Stimulated activated naive B cell treated with anti-CD40 and anti-IgM and Interleukin-4, amounts not matched to agents 10 μg/mL and 1 μg/mL and 100 μg/mL, for 72 hours (primary cell): ENCODE data around the gene DDX10.

ENCODE experiments used
- ATAC-seq, 2 donors: fragments of 150-1000 bp; cut with Tn5 transposase; replicated peaks; 2 replicates each; pipeline ENCODE4 v1.10.0; 2021; ENCODE audit warnings: moderate library complexity in 1 of 2
- DNase-seq: peaks from one replicate; pipeline ENCODE4 v3.0.0; 2021
- H3K27ac Mint-ChIP-seq: one replicate; pipeline ENCODE4 v1.8.0; 2022; ENCODE audit warnings: mild to moderate bottlenecking, mixed read lengths
- H3K27me3 Mint-ChIP-seq, 2 donors: one replicate each; pipeline ENCODE4 v1.8.0; 2022; ENCODE audit warnings: mixed read lengths in 2 of 2
- H3K36me3 Mint-ChIP-seq, 2 donors: one replicate each; pipeline ENCODE4 v1.8.0; 2022; ENCODE audit warnings: mixed read lengths in 2 of 2, mild to moderate bottlenecking in 1 of 2
- H3K4me1 Mint-ChIP-seq, 2 donors: one replicate each; pipeline ENCODE4 v1.8.0; 2022; ENCODE audit warnings: mixed read lengths in 2 of 2, mild to moderate bottlenecking in 1 of 2
- H3K4me3 Mint-ChIP-seq, 2 donors: one replicate each; pipeline ENCODE4 v1.8.0; 2022; ENCODE audit warnings: mild to moderate bottlenecking in 2 of 2, mixed read lengths in 2 of 2, moderate library complexity in 1 of 2
- H3K9me3 Mint-ChIP-seq, 2 donors: one replicate each; pipeline ENCODE4 v1.8.0; 2022; ENCODE audit warnings: mixed read lengths in 2 of 2, mild to moderate bottlenecking in 1 of 2

Gene DDX10

GRCh38 chr11:108853864-108854263 lies 189.0 kb downstream of the DDX10 start:
- ATAC-seq (peak; percentile 16 to 29), DNase-seq (no peak)
- Mint-ChIP-seq H3K4me3 (peak overlapping the region; percentile 72 to 73), H3K4me1 (peaks cover 17 to 26% of the 10 kb centered on the region in 2 donors), H3K36me3 (peaks cover 18 to 31% of the 10 kb centered on the region in 2 donors), H3K27ac (peak overlapping the region; percentile 93), H3K9me3 (no peaks in the 10 kb centered on the region), H3K27me3 (no peaks in the 10 kb centered on the region)

DNA sequence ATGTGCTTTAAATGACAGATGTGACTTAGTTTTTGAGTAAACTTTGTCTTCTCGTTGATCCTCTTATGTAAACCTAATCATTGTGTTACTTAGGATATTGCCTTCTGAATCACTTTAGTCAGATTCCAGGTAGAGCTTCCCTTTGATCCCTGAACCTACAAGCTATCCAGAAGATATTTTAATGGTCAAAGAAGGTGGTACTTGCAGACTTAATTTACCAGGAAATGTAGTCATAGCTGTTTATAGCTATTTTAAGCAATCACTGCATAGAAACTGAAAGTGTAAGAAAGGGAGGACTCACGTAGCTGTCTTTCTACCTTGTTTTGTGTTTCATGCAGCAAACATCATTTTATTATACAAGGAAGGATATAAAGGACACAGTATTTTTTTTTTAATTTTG lies 189.5 kb downstream of the DDX10 start:
- peaks cover 19 to 30% of the 10 kb centered on the region in 2 donors for H3K36me3 Mint-ChIP-seq
- ATAC-seq (peak; percentile 74 to 77), DNase-seq (no peak)
- peak overlapping the region; percentile 93 for H3K27ac Mint-ChIP-seq
- H3K9me3 Mint-ChIP-seq, result no peaks in the 10 kb centered on the region
- peak overlapping the region; percentile 72 to 73 for H3K4me3 Mint-ChIP-seq
- H3K27me3 Mint-ChIP-seq, result no peaks in the 10 kb centered on the region
- H3K4me1 Mint-ChIP-seq, result peaks cover 17 to 26% of the 10 kb centered on the region in 2 donors

- Mint-ChIP-seq H3K9me3 (no peaks in the 10 kb centered on the region), H3K27me3 (no peaks in the 10 kb centered on the region), H3K4me1 (peaks cover 16 to 25% of the 10 kb centered on the region in 2 donors), H3K4me3 (no peak overlapping the region), H3K27ac (no peak overlapping the region), H3K36me3 (peaks cover 24 to 40% of the 10 kb centered on the region in 2 donors)
- no peak for DNase-seq
- no peak for ATAC-seq
These were observed 192.5 kb downstream of the DDX10 start for GRCh38 chr11:108857382-108857781.

- ATAC-seq, result no peak
- no peak for DNase-seq
- Mint-ChIP-seq H3K4me1 (peaks cover 15% of the 10 kb centered on the region in 2 donors), H3K9me3 (no peaks in the 10 kb centered on the region), H3K27ac (no peak overlapping the region), H3K36me3 (peaks cover 21 to 33% of the 10 kb centered on the region in 2 donors), H3K27me3 (no peaks in the 10 kb centered on the region), H3K4me3 (no peak overlapping the region)
These were observed 193.8 kb downstream of the DDX10 start for GRCh38 chr11:108858622-108859021.

DNA sequence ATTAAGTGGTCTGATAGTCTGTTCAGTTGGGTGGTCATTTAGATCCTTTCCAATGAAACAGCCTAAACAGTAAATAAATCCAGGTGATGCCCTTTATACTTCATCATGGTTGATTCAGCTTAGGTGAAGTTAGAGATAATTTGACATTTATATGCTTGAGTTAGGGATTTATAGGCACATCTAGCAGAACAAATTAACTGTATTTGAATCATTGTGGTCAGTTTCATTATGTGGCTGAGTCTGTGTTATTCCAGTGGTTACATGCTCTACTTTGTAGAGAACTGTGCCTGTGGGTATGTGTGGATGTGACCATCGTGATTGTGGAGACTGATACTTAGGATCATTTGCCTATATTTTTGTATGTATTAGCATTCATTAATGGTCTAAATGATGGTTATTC lies 194.6 kb downstream of the DDX10 start:
- H3K4me3 Mint-ChIP-seq, result no peak overlapping the region
- ATAC-seq (no peak), DNase-seq (no peak)
- no peaks in the 10 kb centered on the region for H3K27me3 Mint-ChIP-seq
- peaks cover 20 to 29% of the 10 kb centered on the region in 2 donors for H3K36me3 Mint-ChIP-seq
- no peak overlapping the region for H3K27ac Mint-ChIP-seq
- H3K9me3 Mint-ChIP-seq, result no peaks in the 10 kb centered on the region
- H3K4me1 Mint-ChIP-seq, result peaks cover 6 to 7% of the 10 kb centered on the region in 2 donors

DNA sequence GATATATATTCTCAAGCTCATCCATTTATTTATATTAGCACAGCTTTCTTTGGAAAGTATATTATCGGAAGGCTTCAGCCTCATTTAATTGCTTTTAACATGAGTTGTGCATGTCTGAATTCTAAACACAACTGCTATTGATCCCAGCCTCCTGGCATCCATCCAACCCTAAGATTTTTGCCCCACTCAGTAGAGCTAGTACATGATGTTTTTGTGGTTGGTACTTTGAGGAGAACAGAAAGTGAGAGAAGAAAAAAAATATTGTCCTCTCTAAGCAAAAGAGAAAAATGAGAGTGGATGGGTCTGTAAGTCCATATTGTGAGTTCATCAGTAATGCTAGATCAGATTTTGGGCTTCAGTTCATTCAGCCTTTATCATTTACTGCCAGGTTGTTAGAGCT lies 198.7 kb downstream of the DDX10 start:
- H3K27me3 Mint-ChIP-seq, result no peaks in the 10 kb centered on the region
- H3K9me3 Mint-ChIP-seq, result no peaks in the 10 kb centered on the region
- H3K36me3 Mint-ChIP-seq, result peaks cover 15 to 22% of the 10 kb centered on the region in 2 donors
- H3K4me1 Mint-ChIP-seq, result peaks cover 0 to 4% of the 10 kb centered on the region in 2 donors
- H3K4me3 Mint-ChIP-seq, result no peak overlapping the region
- DNase-seq, result no peak
- H3K27ac Mint-ChIP-seq, result no peak overlapping the region
- ATAC-seq, result no peak

GRCh38 chr11:108865406-108865805 lies 200.5 kb downstream of the DDX10 start:
- H3K4me1 Mint-ChIP-seq, result peaks cover 0 to 4% of the 10 kb centered on the region in 2 donors
- DNase-seq, result no peak
- no peak for ATAC-seq
- no peaks in the 10 kb centered on the region for H3K27me3 Mint-ChIP-seq
- H3K9me3 Mint-ChIP-seq, result no peaks in the 10 kb centered on the region
- H3K27ac Mint-ChIP-seq, result no peak overlapping the region
- peaks cover 8 to 19% of the 10 kb centered on the region in 2 donors for H3K36me3 Mint-ChIP-seq
- no peak overlapping the region for H3K4me3 Mint-ChIP-seq

DNA sequence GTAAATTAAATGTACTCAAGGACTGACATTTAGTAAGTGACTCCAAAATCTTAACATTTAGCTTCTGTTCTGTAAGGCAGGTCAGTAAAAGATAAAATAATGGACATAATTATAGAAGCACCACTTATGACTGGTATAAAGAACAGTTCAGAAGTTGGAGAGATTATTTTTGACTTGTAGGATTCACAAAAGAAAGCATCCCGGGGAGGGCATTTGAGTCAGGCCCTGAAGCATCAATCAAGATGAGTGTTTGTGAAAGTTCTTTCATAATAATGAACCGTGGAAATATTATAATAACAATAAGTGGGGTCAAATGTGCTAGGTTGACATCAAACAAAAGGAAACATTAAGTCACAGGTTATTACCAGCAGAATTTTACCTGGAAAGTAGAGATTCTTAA lies 201.9 kb downstream of the DDX10 start:
- peaks cover 0 to 4% of the 10 kb centered on the region in 2 donors for H3K4me1 Mint-ChIP-seq
- peaks cover 5 to 8% of the 10 kb centered on the region in 2 donors for H3K36me3 Mint-ChIP-seq
- ATAC-seq (no peak), DNase-seq (no peak)
- no peak overlapping the region for H3K27ac Mint-ChIP-seq
- H3K27me3 Mint-ChIP-seq, result no peaks in the 10 kb centered on the region
- H3K4me3 Mint-ChIP-seq, result no peak overlapping the region
- H3K9me3 Mint-ChIP-seq, result no peaks in the 10 kb centered on the region

DNA sequence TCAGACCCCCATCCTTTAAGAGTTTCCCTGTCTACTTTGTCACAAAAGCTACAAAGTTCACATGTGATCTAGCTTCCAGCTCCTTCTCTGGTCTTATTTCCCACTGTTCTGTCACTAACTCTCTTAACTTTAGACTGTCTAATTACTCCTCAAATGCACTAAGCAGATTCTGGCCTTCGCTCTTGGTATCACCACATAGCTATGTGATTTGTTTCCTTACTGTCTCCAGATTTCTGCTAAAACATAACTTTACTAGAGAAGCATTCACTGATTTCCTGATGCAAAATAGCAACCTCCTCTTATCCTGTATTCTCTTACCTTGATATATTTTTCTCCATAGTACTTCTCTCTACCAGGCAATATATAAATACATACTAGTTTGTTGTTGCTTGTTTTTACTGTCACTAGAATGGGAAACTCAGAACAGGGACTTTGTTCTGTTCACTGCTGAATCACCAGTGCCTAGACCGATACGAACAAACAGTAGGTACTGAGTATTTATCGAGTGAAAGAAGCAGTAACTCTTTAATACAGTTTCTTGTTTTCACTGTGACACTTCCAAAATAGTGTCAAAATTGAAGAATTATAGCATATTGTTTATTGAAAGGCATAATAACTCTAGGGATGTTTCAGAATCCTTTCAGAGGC lies 205.6 kb downstream of the DDX10 start:
- Mint-ChIP-seq H3K9me3 (no peaks in the 10 kb centered on the region), H3K27me3 (no peaks in the 10 kb centered on the region), H3K4me3 (no peak overlapping the region), H3K36me3 (peaks cover 5 to 11% of the 10 kb centered on the region in 2 donors), H3K27ac (no peak overlapping the region), H3K4me1 (peaks cover 3 to 15% of the 10 kb centered on the region in 2 donors)
- DNase-seq, result no peak
- ATAC-seq, result no peak

DNA sequence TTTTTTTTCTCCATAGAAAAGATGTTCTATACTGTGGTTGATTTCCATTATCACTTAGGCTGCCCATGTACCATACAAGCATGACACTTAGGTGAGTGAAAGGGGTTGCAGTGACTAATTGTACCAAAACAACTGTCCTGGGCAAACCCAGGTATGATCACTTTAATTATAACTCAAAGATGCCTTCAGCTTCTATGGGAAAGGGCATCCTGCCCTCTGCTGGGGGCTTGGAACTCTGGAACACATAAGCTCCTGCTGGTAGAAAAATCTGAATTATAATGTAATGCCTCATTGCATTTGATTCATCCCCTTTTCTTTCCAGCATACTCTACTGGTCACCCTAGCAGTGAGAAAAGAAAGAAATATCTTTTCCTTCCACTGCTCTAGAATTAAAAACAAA lies 206.3 kb downstream of the DDX10 start:
- no peak for DNase-seq
- ATAC-seq, result no peak
- Mint-ChIP-seq H3K4me3 (no peak overlapping the region), H3K36me3 (peaks cover 6 to 11% of the 10 kb centered on the region in 2 donors), H3K27ac (no peak overlapping the region), H3K4me1 (peaks cover 3 to 18% of the 10 kb centered on the region in 2 donors), H3K27me3 (no peaks in the 10 kb centered on the region), H3K9me3 (no peaks in the 10 kb centered on the region)

- Mint-ChIP-seq H3K4me1 (peaks cover 3 to 20% of the 10 kb centered on the region in 2 donors), H3K36me3 (peaks cover 7 to 11% of the 10 kb centered on the region in 2 donors), H3K9me3 (no peaks in the 10 kb centered on the region), H3K27me3 (no peaks in the 10 kb centered on the region), H3K4me3 (no peak overlapping the region), H3K27ac (no peak overlapping the region)
- DNase-seq (no peak), ATAC-seq (no peak)
These were observed 207.0 kb downstream of the DDX10 start for GRCh38 chr11:108871867-108872266.

- H3K4me1 Mint-ChIP-seq, result peaks cover 3 to 20% of the 10 kb centered on the region in 2 donors
- peaks cover 7 to 11% of the 10 kb centered on the region in 2 donors for H3K36me3 Mint-ChIP-seq
- ATAC-seq, result peak in 1 of 2 donors; percentile 14
- no peak overlapping the region for H3K4me3 Mint-ChIP-seq
- DNase-seq, result no peak
- no peaks in the 10 kb centered on the region for H3K9me3 Mint-ChIP-seq
- no peak overlapping the region for H3K27ac Mint-ChIP-seq
- no peaks in the 10 kb centered on the region for H3K27me3 Mint-ChIP-seq
These were observed 208.0 kb downstream of the DDX10 start for GRCh38 chr11:108872781-108873291.

GRCh38 chr11:108873310-108873709 lies 208.4 kb downstream of the DDX10 start:
- Mint-ChIP-seq H3K27ac (no peak overlapping the region), H3K4me3 (no peak overlapping the region)

DNA sequence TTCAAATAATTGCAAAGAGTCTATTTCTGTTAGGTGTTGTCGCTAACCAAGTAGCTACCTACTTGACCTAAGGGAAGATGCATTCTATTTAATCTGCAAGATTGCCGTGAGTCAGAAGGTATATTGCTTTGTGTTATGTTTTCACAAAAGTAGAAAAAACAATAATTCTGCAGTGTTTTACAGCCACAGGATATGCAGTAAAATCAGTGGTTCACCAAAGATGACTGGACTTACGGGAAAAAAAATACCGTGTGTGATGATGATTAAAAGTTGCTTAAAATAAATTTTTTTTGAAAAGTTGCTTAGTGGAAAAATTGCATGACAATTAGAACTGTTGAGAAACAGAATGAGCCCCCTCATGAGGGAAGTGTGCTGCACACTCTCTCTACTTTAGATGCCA lies 209.1 kb downstream of the DDX10 start:
- DNase-seq, result no peak
- Mint-ChIP-seq H3K4me1 (peaks cover 3 to 20% of the 10 kb centered on the region in 2 donors), H3K27ac (no peak overlapping the region), H3K9me3 (no peaks in the 10 kb centered on the region), H3K36me3 (peaks cover 7 to 11% of the 10 kb centered on the region in 2 donors), H3K4me3 (no peak overlapping the region), H3K27me3 (no peaks in the 10 kb centered on the region)
- ATAC-seq, result no peak

More at GRCh38 chr11:108873310-108873709, 208.4 kb downstream of the DDX10 start:
- H3K9me3 Mint-ChIP-seq, result no peaks in the 10 kb centered on the region
- ATAC-seq (peak; percentile 31 to 45), DNase-seq (no peak)
- peaks cover 7 to 11% of the 10 kb centered on the region in 2 donors for H3K36me3 Mint-ChIP-seq
- peaks cover 3 to 20% of the 10 kb centered on the region in 2 donors for H3K4me1 Mint-ChIP-seq
- H3K27me3 Mint-ChIP-seq, result no peaks in the 10 kb centered on the region

DNA sequence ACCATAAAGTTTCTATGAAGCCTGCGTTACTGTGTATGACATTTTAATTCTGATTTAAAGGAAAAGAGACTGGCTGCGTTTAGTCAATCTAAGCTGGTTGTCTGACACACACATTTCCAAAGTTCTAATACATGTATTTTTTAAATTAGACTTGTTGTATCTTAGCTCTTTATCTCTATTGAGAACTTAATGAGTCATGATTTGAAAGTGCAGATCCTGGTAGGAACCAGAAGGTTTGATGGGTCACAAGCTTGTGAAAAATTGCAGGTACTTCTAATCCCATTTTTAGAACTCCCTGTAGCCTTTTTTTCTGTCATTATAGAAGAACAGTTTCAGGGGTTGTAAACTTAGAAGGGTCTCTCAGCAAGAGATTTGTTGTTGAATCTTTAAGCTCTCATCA lies 210.3 kb downstream of the DDX10 start:
- Mint-ChIP-seq H3K27me3 (no peaks in the 10 kb centered on the region), H3K4me1 (peaks cover 3 to 20% of the 10 kb centered on the region in 2 donors), H3K4me3 (no peak overlapping the region), H3K27ac (no peak overlapping the region), H3K9me3 (no peaks in the 10 kb centered on the region), H3K36me3 (peaks cover 7 to 11% of the 10 kb centered on the region in 2 donors)
- ATAC-seq (no peak), DNase-seq (no peak)
